Measurements from ENCODE around the gene PKP2.
"Not testable (repeated sequence)": the region's sequence is repeated elsewhere in the genome, so short reads cannot be mapped to it uniquely, and the experiment has no call there.

The PKP2 gene

DNA sequence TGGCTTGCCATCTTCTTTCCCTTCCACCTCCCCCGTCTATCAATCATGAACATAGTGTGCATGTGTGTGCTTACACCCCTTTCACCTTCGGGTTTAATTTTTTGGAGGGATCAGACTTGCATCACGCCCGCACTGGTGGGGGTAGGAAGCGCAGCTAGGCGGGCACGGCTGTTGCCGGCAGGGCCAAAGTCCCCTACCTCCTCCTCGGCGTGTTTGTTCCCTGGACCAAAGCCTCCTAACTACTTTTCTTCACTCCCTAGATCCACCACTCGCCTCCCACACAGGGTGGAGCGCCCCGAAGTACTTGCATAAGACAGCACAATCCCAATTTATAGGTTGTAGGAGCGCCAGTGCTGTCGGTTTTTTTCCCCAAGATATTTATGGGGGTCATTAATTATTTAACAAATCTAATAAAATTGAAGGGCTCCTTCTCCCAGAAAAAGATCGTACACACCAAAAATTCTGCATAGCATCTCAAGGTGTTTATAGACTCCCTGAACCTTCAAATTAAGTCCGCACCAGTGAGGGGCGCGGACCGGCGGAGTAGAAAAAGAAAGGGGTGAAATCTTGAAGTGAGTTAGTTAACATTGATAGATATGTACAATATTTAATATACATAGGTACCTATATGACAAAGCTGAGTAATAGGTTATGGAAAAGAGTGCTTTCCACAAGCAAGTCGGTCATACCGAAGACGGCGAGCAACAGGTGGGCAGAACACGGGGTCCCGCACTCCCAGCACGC lies 717 bp downstream of the PKP2 start:
- DNase-seq (ENCODE audit: low read depth in 2 of 2), result no peak

- DNase-seq (ENCODE audit: low read depth in 2 of 2), result no peak
Measured at GRCh38 chr12:32894566-32894965, 2.0 kb downstream of the PKP2 start.

DNA sequence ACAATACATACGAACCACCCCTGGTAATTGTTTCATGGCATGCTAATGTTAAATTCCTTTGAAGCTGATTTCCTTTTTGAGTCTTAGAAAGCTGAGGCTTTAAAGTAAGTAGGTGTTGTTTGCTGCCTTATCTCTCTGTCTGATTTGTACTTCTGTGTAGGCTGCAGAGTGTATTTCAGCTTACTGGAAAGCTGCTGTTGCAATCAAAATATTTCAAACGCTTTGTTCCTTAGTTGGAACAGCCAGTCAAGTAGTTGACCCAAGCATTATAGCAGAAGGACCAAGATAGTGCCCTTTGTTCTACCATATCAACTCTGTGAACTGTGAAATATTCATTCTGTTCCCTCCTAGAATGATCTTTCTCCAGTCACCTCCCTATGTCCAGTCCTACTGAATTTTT lies 3.1 kb downstream of the PKP2 start:
- no peak for DNase-seq (ENCODE audit: low read depth in 2 of 2)

GRCh38 chr12:32893043-32893442 lies 3.5 kb downstream of the PKP2 start:
- no peak for DNase-seq (ENCODE audit: low read depth in 2 of 2)

GRCh38 chr12:32892369-32892768 lies 4.2 kb downstream of the PKP2 start:
- not testable (repeated sequence) for DNase-seq (ENCODE audit: low read depth in 2 of 2)

DNA sequence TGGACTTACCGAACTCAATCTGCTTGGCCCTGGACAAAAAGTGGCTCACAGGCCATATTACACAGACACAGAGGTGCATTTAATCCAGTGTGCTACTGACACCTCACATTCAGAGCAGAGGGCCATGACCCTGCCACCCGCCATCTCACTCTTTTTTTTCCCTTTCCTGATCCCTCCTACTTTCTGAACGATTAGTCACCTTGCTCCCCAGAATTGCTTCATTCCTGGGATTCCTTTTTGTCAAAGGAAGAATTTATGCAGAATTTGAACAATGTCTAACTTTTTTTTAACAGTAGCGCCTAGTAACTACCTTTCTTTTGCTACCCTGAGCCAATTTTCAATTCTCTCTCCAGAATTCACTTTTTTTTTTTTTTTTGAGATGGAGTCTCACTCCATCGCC lies 4.6 kb downstream of the PKP2 start:
- DNase-seq (ENCODE audit: low read depth in 2 of 2), result no peak

- no peak for DNase-seq (ENCODE audit: low read depth in 2 of 2)
Measured at GRCh38 chr12:32891526-32891925, 5.1 kb downstream of the PKP2 start.

GRCh38 chr12:32889011-32889760 lies 7.4 kb downstream of the PKP2 start:
- DNase-seq (ENCODE audit: low read depth in 2 of 2), result no peak

- DNase-seq (ENCODE audit: low read depth in 2 of 2), result no peak
Measured at GRCh38 chr12:32887058-32887457, 9.5 kb downstream of the PKP2 start.

- DNase-seq (ENCODE audit: low read depth in 2 of 2), result no peak
Measured at GRCh38 chr12:32885831-32886230, 10.7 kb downstream of the PKP2 start.

DNA sequence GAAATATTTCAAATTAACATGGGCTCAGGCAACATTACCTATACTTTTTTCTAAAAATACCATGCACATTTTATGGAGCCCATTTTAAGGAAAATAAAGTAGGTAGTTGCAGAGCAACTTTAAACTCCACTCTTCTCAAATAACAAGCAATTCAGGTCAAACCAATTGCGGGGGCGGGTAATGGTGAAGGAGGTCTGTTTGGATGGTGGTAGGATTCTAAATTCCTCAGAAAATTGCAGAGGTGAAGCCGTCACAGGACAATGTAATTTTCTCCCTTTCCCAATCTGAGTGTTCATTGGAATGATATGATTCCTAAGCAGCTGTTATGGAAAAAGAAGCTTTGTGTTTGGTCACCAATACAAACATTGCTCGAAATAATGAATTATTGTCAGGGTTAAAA lies 11.6 kb downstream of the PKP2 start:
- DNase-seq (ENCODE audit: low read depth in 2 of 2), result no peak

DNA sequence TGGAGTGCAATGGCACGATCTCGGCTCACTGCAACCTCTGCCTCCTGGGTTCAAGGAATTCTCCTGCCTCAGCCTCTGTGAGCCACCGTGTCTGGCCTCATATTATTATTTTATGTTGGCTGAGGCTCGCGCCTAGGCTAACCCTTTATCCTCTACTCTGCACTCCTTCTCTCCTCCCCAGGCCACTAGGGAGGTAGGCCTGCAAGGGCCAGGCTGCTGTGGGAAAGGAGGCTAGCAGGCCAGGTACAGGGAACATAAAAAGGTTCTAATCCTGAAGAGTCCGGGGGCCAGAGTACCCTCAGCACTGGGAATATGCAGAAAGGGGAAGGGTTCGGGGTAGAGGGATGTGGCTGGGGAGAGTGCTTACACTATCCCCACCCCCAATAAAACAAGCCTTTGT lies 14.9 kb downstream of the PKP2 start:
- no peak for DNase-seq (ENCODE audit: low read depth in 2 of 2)

- DNase-seq (ENCODE audit: low read depth in 2 of 2), result no peak
Measured at GRCh38 chr12:32881107-32881506, 15.5 kb downstream of the PKP2 start.

DNA sequence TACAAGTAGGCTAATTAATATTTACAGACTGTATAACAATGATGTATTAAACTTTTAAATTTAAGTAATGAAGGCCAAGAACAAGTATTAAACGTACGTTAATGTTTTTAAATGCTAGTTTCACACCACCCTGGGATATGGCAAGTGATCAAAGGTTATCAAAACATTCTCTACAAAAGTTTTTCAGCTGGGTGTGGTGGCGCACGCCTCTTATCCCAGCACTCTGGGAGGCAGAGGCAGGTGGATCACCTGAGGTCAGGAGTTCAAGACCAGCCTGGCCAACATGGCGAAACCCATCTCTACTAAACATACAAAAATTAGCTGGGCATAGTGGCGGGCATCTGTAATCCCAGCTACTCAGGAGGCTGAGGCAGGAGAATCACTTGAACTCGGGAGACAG lies 17.5 kb downstream of the PKP2 start:
- not testable (repeated sequence) for DNase-seq (ENCODE audit: low read depth in 2 of 2)

GRCh38 chr12:32877601-32878459 lies 18.7 kb downstream of the PKP2 start:
- DNase-seq (ENCODE audit: low read depth in 2 of 2), result no peak

DNA sequence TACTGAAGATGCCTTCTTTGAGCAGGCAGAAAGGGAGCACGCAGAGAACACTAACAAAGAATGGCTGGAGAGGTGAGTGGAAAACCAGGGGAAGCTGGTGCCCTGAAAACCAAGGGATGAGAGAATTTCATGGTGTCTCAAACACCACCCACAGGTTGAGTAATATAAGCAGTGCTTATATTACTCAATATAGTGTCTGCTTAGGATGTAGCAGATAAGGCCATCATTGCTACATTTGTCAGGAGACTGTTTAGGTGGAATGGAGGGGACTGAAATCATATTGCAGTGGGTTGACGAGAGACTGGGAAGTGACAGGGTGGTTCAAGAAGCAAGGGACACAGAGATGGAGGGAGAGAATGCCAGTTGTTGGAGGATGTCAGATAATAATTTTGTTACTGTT lies 20.6 kb downstream of the PKP2 start:
- DNase-seq (ENCODE audit: low read depth in 2 of 2), result no peak

DNA sequence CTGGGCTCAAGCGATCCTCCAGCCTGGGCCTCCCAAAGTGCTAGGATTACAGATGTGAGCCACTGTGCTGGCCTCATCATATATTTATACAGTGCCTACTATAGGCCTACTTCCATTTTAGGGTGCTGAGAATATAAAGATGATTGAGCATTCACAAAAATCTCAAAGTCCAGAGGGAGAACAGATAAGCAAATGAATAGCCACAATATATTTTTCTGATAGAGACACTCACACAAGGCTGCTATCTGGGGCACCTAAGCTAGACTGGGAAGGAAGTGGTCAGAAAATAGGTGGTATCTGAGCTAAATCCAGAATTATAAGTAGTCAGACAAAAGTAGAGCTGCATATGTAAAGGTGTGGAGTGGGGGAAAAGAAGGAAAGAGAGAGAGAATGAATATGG lies 21.6 kb downstream of the PKP2 start:
- DNase-seq (ENCODE audit: low read depth in 2 of 2), result no peak

- DNase-seq (ENCODE audit: low read depth in 2 of 2), result no peak
Measured at GRCh38 chr12:32874078-32874477, 22.5 kb downstream of the PKP2 start.

DNA sequence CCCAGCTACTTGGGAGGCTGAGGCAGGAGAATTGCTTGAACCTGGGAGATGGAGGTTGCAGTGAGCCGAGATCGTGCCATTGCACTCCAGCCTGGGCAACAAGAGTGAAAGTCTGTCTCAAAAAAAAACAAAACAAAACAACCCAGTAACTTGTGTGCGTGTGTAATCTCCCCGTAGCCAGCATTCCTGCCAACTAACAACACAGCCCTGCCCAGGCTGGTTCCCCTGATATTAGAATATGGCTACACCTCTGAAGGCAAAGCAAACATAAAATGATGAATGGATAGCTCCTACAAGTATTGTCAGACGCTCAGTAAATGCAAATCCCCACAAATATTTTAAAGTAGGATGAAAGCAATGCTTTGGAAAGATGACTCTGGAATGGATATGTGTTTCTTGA lies 24.2 kb downstream of the PKP2 start:
- DNase-seq (ENCODE audit: low read depth in 2 of 2), result not testable (repeated sequence)

DNA sequence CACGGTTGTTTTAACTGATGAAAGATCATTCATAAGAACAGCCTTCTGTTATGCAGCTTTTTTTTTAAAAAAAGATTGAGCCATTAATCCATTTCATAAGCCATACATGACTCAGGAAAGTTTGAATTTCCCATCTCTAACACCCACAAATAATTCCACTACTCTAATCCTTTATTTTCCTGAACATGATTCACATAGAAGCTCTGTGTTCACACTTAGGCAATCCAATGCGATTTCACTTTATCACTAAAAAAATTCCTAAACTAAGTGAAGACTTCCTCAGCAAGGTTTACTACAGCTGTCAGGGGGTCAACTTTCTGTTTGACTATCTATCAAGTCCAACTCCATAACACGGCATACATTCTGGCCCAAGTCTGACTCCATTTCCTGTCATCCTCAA lies 25.9 kb downstream of the PKP2 start:
- no peak for DNase-seq (ENCODE audit: low read depth in 2 of 2)

- DNase-seq (ENCODE audit: low read depth in 2 of 2), result no peak
Measured at GRCh38 chr12:32868885-32869284, 27.7 kb downstream of the PKP2 start.

- no peak for DNase-seq (ENCODE audit: low read depth in 2 of 2)
Measured at GRCh38 chr12:32864731-32865130, 31.8 kb downstream of the PKP2 start.

- no peak for DNase-seq (ENCODE audit: low read depth in 2 of 2)
Measured at GRCh38 chr12:32863128-32863527, 33.4 kb downstream of the PKP2 start.
